Keratinocyte (primary cell): Measurements from ENCODE around the gene ADCYAP1R1. TPM values are rescaled to one million over a fixed set of nuclear protein-coding genes. Genes with fewer than 3 reads are reported as not detected.

Source experiments
- DNase-seq: peaks from one replicate; pipeline ENCODE4 v3.0.0-alpha.2; 2011; ENCODE audit warnings: low read depth, missing footprints, low spot score
- FAIRE-seq: peaks from 2 replicates; lab custom pipeline; 2011; peaks lifted over from hg19 to GRCh38; lab: Jason Lieb, UNC
- H2AFZ ChIP-seq: 2 replicates; pipeline ENCODE4 v1.6.0; 2012; ENCODE audit warnings: low read length, control low read depth, inconsistent platforms; ENCODE audit not compliant: control insufficient read depth
- H3K27ac ChIP-seq: 2 replicates; pipeline ENCODE4 v1.5.1; 2011; ENCODE audit warnings: low read length; ENCODE audit not compliant: control insufficient read depth, insufficient read depth
- H3K27me3 ChIP-seq: 3 replicates; pipeline ENCODE4 v1.6.0; 2011; ENCODE audit warnings: low read length; ENCODE audit not compliant: control insufficient read depth, insufficient read depth; ENCODE audit errors: extremely low read depth
- H3K36me3 ChIP-seq, 2 experiments: 2 replicates in 1 of 2; 3 replicates in 1 of 2; pipeline ENCODE4 v1.5.1; 2011; ENCODE audit warnings: low read length in 2 of 2, mild to moderate bottlenecking in 1 of 2; ENCODE audit not compliant: control insufficient read depth in 2 of 2, insufficient read depth in 2 of 2; ENCODE audit errors: extremely low read depth in 1 of 2
- H3K4me1 ChIP-seq: 3 replicates; pipeline ENCODE4 v1.5.1; 2011; ENCODE audit warnings: low read length; ENCODE audit not compliant: control insufficient read depth, insufficient read depth; ENCODE audit errors: extremely low read depth
- H3K4me2 ChIP-seq: 3 replicates; pipeline ENCODE4 v1.6.0; 2011; ENCODE audit warnings: low read depth, low read length; ENCODE audit not compliant: control insufficient read depth, insufficient read depth; ENCODE audit errors: extremely low read depth
- H3K4me3 ChIP-seq, 3 experiments: fragments of 200-600 bp in 1 of 3; sonication (generic) in 1 of 3; 2 replicates in 2 of 3; 3 replicates in 1 of 3; pipeline ENCODE4 v1.5.1; 2011 to 2016; ENCODE audit warnings: low read length in 3 of 3, mild to moderate bottlenecking in 3 of 3, control low read depth in 2 of 3, inconsistent platforms in 1 of 3, low read depth in 1 of 3, mixed read lengths in 1 of 3, mixed run types in 1 of 3, moderate library complexity in 1 of 3; ENCODE audit not compliant: control insufficient read depth in 2 of 3, insufficient read depth in 2 of 3; ENCODE audit errors: extremely low read depth in 1 of 3
- H3K79me2 ChIP-seq: 2 replicates; pipeline ENCODE4 v1.6.0; 2012; ENCODE audit warnings: low read length; ENCODE audit not compliant: control insufficient read depth, insufficient read depth
- H3K9ac ChIP-seq: 3 replicates; pipeline ENCODE4 v1.6.0; 2011; ENCODE audit warnings: low read length; ENCODE audit not compliant: control insufficient read depth, insufficient read depth; ENCODE audit errors: extremely low read depth
- H3K9me1 ChIP-seq: 3 replicates; pipeline ENCODE4 v1.6.0; 2011; ENCODE audit warnings: low read length; ENCODE audit not compliant: control insufficient read depth, insufficient read depth; ENCODE audit errors: extremely low read depth
- H3K9me3 ChIP-seq: 2 replicates; pipeline ENCODE4 v1.5.1; 2012; ENCODE audit warnings: low read depth, low read length; ENCODE audit not compliant: control insufficient read depth
- H4K20me1 ChIP-seq: 3 replicates; pipeline ENCODE4 v1.6.0; 2011; ENCODE audit warnings: low read length; ENCODE audit not compliant: control insufficient read depth, insufficient read depth; ENCODE audit errors: extremely low read depth
- EZH2 ChIP-seq: IDR thresholded peaks from one replicate; pipeline ENCODE4 v1.6.1; 2012; ENCODE audit warnings: inconsistent platforms, mild to moderate bottlenecking, low read length, moderate library complexity
- dilution Hi-C: fragments of 300-500 bp; cut with MboI; formaldehyde crosslinking; loops from one replicate; pipeline ENCODE4 v1.7.0; 2020; ENCODE audit warnings: low sequenced_read_pairs; ENCODE audit not compliant: extremely low pct_ligation_motif_present
- polyA plus RNA-seq, 5 experiments: library from polyadenylated mRNA; depleted of rRNA in 3 of 5; stranded (reverse) in 3 of 5; stranded (forward) in 1 of 5; unstranded in 1 of 5; fragments of >200 nt; gene quantifications; 1 replicate in 1 of 5; 2 replicates in 3 of 5; 3 replicates in 1 of 5; pipeline versions ENCODE4 v1.2.1 to v1.2.3, GENCODE V29; 2011 to 2012; ENCODE audit warnings: missing spikeins in 2 of 5, low read depth in 1 of 5, low replicate concordance in 1 of 5
- TF ChIP-seq, protein P1 (sequence below), 3 experiments: IDR thresholded peaks in 1 of 3; conservative IDR thresholded peaks in 1 of 3; optimal IDR thresholded peaks in 1 of 3; 2 replicates in 2 of 3; 3 replicates in 1 of 3; pipeline versions ENCODE3 to v1.5.1; 2011; ENCODE audit warnings: low read length in 3 of 3, mild to moderate bottlenecking in 3 of 3, moderate library complexity in 2 of 3, control low read depth in 1 of 3, inconsistent platforms in 1 of 3; ENCODE audit not compliant: insufficient read depth in 2 of 3; ENCODE audit errors: extremely low read depth in 1 of 3

ADCYAP1R1 gene
- polyA plus RNA-seq, 1 donor (not counting 4 experiments of a cell fraction or from before 2014, with no cell fraction given), result not detected

DNA sequence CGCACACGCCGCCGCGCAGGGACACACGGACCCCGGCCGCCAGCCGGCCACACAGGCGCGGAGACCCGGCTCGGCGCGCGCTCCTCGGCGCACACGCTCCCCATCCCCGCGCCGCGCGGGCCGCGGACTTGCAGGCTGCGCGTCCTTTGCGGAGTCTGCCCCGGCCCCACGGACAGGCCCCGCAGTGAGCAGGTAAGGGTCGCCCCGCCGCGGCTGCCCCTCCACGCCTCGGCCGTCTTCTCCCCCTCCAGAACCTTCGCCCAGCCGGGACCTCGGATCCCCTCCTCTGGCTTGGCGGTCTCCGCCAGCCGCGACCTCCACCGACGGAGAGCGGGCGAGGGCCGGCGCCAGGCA is 356 bp downstream of the ADCYAP1R1 start:
- Histone ChIP-seq H3K9ac (no peak overlapping the region), H3K27ac (no peak overlapping the region), H3K9me1 (no peaks in the 10 kb centered on the region), H3K36me3 (no peaks in the 10 kb centered on the region), H3K4me1 (no peaks in the 10 kb centered on the region), H3K4me2 (no peak overlapping the region), H3K27me3 (peaks cover 62% of the 10 kb centered on the region), H3K4me3 (no peak overlapping the region), H4K20me1 (no peaks in the 10 kb centered on the region), H3K79me2 (no peaks in the 10 kb centered on the region), H2AFZ (no peak overlapping the region), H3K9me3 (no peaks in the 10 kb centered on the region)
- TF ChIP-seq, protein P1, sequence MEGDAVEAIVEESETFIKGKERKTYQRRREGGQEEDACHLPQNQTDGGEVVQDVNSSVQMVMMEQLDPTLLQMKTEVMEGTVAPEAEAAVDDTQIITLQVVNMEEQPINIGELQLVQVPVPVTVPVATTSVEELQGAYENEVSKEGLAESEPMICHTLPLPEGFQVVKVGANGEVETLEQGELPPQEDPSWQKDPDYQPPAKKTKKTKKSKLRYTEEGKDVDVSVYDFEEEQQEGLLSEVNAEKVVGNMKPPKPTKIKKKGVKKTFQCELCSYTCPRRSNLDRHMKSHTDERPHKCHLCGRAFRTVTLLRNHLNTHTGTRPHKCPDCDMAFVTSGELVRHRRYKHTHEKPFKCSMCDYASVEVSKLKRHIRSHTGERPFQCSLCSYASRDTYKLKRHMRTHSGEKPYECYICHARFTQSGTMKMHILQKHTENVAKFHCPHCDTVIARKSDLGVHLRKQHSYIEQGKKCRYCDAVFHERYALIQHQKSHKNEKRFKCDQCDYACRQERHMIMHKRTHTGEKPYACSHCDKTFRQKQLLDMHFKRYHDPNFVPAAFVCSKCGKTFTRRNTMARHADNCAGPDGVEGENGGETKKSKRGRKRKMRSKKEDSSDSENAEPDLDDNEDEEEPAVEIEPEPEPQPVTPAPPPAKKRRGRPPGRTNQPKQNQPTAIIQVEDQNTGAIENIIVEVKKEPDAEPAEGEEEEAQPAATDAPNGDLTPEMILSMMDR (optimal IDR thresholded peaks at IDR 0.05 in 1 of 3, IDR thresholded peaks at IDR 0.05 in 1 of 3, conservative IDR thresholded peaks at IDR 0.05 in 1 of 3; ENCODE audit: extremely low read depth in 1 of 3, insufficient read depth in 2 of 3, low read length in 3 of 3), result no peak
- TF ChIP-seq EZH2, result no peak
- DNase-seq, result no peak
- dilution Hi-C loops, result no loop called here
- FAIRE-seq, result no peak

GRCh38 chr7:31052841-31053601 is 913 bp downstream of the ADCYAP1R1 start:
- Histone ChIP-seq H2AFZ (no peak overlapping the region), H3K4me3 (no peak overlapping the region), H3K4me2 (no peak overlapping the region), H3K27ac (no peak overlapping the region), H3K9me3 (no peaks in the 10 kb centered on the region), H3K4me1 (no peaks in the 10 kb centered on the region), H4K20me1 (no peaks in the 10 kb centered on the region), H3K79me2 (no peaks in the 10 kb centered on the region), H3K36me3 (no peaks in the 10 kb centered on the region), H3K9ac (no peak overlapping the region), H3K27me3 (peaks cover 62% of the 10 kb centered on the region), H3K9me1 (no peaks in the 10 kb centered on the region)
- FAIRE-seq (no peak), DNase-seq (no peak)
- TF ChIP-seq EZH2, result peak; percentile 86
- TF ChIP-seq, protein P1 (optimal IDR thresholded peaks at IDR 0.05 in 1 of 3, IDR thresholded peaks at IDR 0.05 in 1 of 3, conservative IDR thresholded peaks at IDR 0.05 in 1 of 3; ENCODE audit: extremely low read depth in 1 of 3, insufficient read depth in 2 of 3, low read length in 3 of 3), result no peak
- dilution Hi-C loops, result no loop called here
